Thyroid gland (tissue), 4 donors: Measurements from ENCODE around the gene MORN5.

ENCODE experiments used
- CTCF ChIP-seq, 6 experiments: fragments of 200-600 bp in 3 of 6; fragments of 450-650 bp in 3 of 6; sonication (generic) in 3 of 6; IDR thresholded peaks; one replicate each; pipeline ENCODE4 v1.5.1; 2016 to 2019; ENCODE audit warnings: antibody characterized with exemption in 6 of 6, mild to moderate bottlenecking in 2 of 6, inconsistent platforms in 1 of 6, moderate library complexity in 1 of 6
- POLR2A ChIP-seq, 2 donors: fragments of 450-650 bp; IDR thresholded peaks; one replicate each; pipeline ENCODE4 v1.6.1; 2017; ENCODE audit warnings: antibody characterized with exemption in 2 of 2, mild to moderate bottlenecking in 2 of 2, moderate library complexity in 1 of 2

- TF ChIP-seq POLR2A (IDR thresholded peaks at IDR 0.05) = no peak
- TF ChIP-seq CTCF (IDR thresholded peaks at IDR 0.05) = no peak
Observed at GRCh38 chr9:122217640-122218039, 57.9 kb downstream of the MORN5 start.
